GM23248 (cell line): ENCODE measurements around the gene CTSD. TPM values are rescaled to one million over a fixed set of nuclear protein-coding genes. Genes with fewer than 3 reads are reported as not detected.

Experiments used
- DNase-seq: peaks from one replicate; pipeline ENCODE4 v3.0.0-alpha.2; 2015
- H2AFZ ChIP-seq: fragments of 200-600 bp; sonication (generic); 2 replicates; pipeline ENCODE4 v1.6.1; 2016; ENCODE audit warnings: antibody characterized with exemption
- H3F3A ChIP-seq: fragments of 200-600 bp; sonication (generic); 2 replicates; pipeline ENCODE4 v1.6.1; 2016; ENCODE audit warnings: mild to moderate bottlenecking, antibody characterized with exemption, mixed run types; ENCODE audit not compliant: insufficient read depth
- H3K27ac ChIP-seq: fragments of 200-600 bp; sonication (generic); 2 replicates; pipeline ENCODE4 v1.5.1; 2016; ENCODE audit warnings: mild to moderate bottlenecking
- H3K27me3 ChIP-seq: fragments of 200-600 bp; sonication (generic); replicated peaks from 2 replicates; pipeline ENCODE4 v1.6.1; 2016; ENCODE audit warnings: mild to moderate bottlenecking; ENCODE audit not compliant: insufficient read depth
- H3K36me3 ChIP-seq: fragments of 200-600 bp; sonication (generic); 2 replicates; pipeline ENCODE4 v1.6.1; 2016; ENCODE audit warnings: low read depth, mild to moderate bottlenecking
- H3K4me1 ChIP-seq: fragments of 200-600 bp; sonication (generic); 2 replicates; pipeline ENCODE4 v1.6.1; 2016; ENCODE audit warnings: mild to moderate bottlenecking; ENCODE audit not compliant: insufficient read depth
- H3K4me2 ChIP-seq: fragments of 200-600 bp; sonication (generic); one replicate; pipeline ENCODE4 v1.6.1; 2016; ENCODE audit warnings: mild to moderate bottlenecking; ENCODE audit not compliant: unreplicated experiment
- H3K4me3 ChIP-seq: fragments of 200-600 bp; sonication (generic); 2 replicates; pipeline ENCODE4 v1.5.1; 2016; ENCODE audit warnings: mild to moderate bottlenecking
- H3K79me2 ChIP-seq: fragments of 200-600 bp; sonication (generic); 2 replicates; pipeline ENCODE4 v1.6.1; 2016; ENCODE audit warnings: mild to moderate bottlenecking; ENCODE audit not compliant: insufficient read depth
- H3K9ac ChIP-seq: fragments of 200-600 bp; sonication (generic); 2 replicates; pipeline ENCODE4 v1.6.1; 2016; ENCODE audit warnings: mild to moderate bottlenecking
- H3K9me2 ChIP-seq: fragments of 200-600 bp; sonication (generic); 2 replicates; pipeline ENCODE4 v1.6.1; 2016; ENCODE audit warnings: mixed run types, mild to moderate bottlenecking, moderate library complexity; ENCODE audit not compliant: insufficient read depth
- H3K9me3 ChIP-seq: fragments of 200-600 bp; sonication (generic); one replicate; pipeline ENCODE4 v1.6.1; 2017; ENCODE audit warnings: low read depth
- H4K20me1 ChIP-seq: fragments of 200-600 bp; sonication (generic); 2 replicates; pipeline ENCODE4 v1.6.0; 2016; ENCODE audit not compliant: insufficient read depth
- EZH2 ChIP-seq: fragments of 200-600 bp; sonication (generic); IDR thresholded peaks from 2 replicates; pipeline ENCODE4 v1.6.1; 2018; ENCODE audit warnings: antibody characterized with exemption, mild to moderate bottlenecking; ENCODE audit not compliant: insufficient read depth, poor library complexity, severe bottlenecking
- EZH2phosphoT487 ChIP-seq: fragments of 200-600 bp; sonication (generic); IDR thresholded peaks from 2 replicates; pipeline ENCODE4 v1.6.1; 2018; ENCODE audit warnings: antibody characterized with exemption, moderate library complexity, mild to moderate bottlenecking, low read depth; ENCODE audit not compliant: insufficient read depth
- WGBS, 2 experiments: methylation state at CpG; one replicate each; pipeline ENCODE4 v1.1.6; 2015 to 2017; ENCODE audit warnings: low lambda C conversion rate in 2 of 2, low coverage in 1 of 2; ENCODE audit errors: missing lambda C conversion rate in 2 of 2; 5-methylcytosine and 5-hydroxymethylcytosine counted together
- in situ Hi-C: fragments of 300-500 bp; cut with MboI; formaldehyde crosslinking; loops from 2 replicates; pipeline ENCODE4 v1.15.0; 2020
- polyA plus RNA-seq: library from polyadenylated mRNA; unstranded; fragments of >200 nt; fragmentation: Nextera tagmentation; extraction: Ambion mirVana; gene quantifications from 2 replicates; pipeline ENCODE4 v1.2.1, GENCODE V29; 2016
- total RNA-seq: library from RNA; depleted of rRNA; stranded (reverse); fragments of >200 nt; shearing (Covaris generic); gene quantifications from 2 replicates; pipeline ENCODE4 v1.2.3, GENCODE V29; 2014

The CTSD gene
- total and polyA plus RNA-seq, 2 experiments from 2014 or later, result 305 to 321 TPM

DNA sequence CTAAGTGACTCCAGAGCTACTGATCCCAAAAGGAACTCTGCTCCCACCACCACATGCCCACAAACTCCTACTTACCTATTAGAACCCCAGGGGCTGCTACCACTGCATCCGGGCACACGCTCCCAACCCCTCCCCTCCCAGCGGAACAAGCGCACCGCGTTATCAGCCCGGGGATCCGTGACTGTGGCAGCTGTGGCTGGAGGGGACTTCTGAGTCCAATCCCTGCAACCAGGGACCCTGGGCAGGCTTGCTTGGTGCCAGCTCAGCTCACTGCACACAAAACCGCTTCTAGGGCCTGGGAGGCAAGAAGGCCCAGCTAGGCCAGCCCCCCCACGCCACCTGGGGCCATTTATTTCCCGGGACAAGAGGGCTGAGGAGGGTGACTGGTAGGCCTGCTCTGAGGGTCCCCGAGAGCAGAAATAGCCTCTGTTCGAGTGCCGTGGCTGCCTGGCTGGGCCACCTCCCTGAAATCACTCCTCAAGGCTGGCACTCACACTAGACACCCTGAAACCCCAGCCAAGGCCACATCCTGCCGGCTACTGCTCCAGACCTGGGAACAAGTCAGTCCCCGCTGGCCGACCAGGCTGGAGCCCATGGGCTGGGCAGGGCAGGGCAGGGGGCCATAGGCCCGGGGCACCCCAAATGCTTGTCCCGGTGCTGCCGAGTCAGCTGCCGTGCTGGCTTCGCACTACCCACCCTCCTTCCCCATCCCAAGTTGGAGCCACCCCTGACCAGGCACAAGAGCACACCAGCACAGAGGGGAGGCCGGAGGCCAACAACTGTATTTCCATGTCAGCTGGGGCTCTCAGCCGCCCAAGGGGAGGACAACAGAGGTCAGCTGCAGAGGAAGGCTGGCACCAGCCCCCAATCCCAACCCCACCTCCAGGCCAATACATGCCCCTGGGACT is 11.5 kb downstream of the CTSD start:
- Histone ChIP-seq H3K79me2 (no peaks in the 10 kb centered on the region), H3K9ac (no peak overlapping the region), H3K27ac (no peak overlapping the region), H2AFZ (no peak overlapping the region), H4K20me1 (no peaks in the 10 kb centered on the region), H3K9me3 (no peaks in the 10 kb centered on the region), H3K27me3 (no peaks in the 10 kb centered on the region), H3K4me2 (no peak overlapping the region), H3K4me3 (no peak overlapping the region), H3K9me2 (no peaks in the 10 kb centered on the region), H3F3A (peaks cover 5% of the 10 kb centered on the region; the same call in 1 of the 2 replicates), H3K4me1 (peaks cover 21% of the 10 kb centered on the region), H3K36me3 (no peaks in the 10 kb centered on the region)
- TF ChIP-seq EZH2 (no peak), EZH2phosphoT487 (no peak)
- no peak for DNase-seq
- in situ Hi-C loops, result no loop called here
- WGBS, 2 experiments, result 93 to 94% methylated on average over 22 to 24 of the region's 24 CpGs

GRCh38 chr11:1751531-1751921 is 12.2 kb downstream of the CTSD start:
- H3K27me3 ChIP-seq, result no peaks in the 10 kb centered on the region
- H4K20me1 ChIP-seq, result no peaks in the 10 kb centered on the region
- 73 to 91% methylated on average over 5 of the region's 5 CpGs for WGBS, 2 experiments
- TF ChIP-seq EZH2phosphoT487, result no peak
- TF ChIP-seq EZH2, result no peak
- H3K4me3 ChIP-seq, result no peak overlapping the region
- DNase-seq, result no peak
- in situ Hi-C loops, result no loop called here
- no peak overlapping the region for H3K27ac ChIP-seq
- no peak overlapping the region for H3K4me2 ChIP-seq
- H3K9me2 ChIP-seq, result no peaks in the 10 kb centered on the region
- H3K36me3 ChIP-seq, result no peaks in the 10 kb centered on the region
- peaks cover 21% of the 10 kb centered on the region for H3K4me1 ChIP-seq
- H3F3A ChIP-seq, result peaks cover 5% of the 10 kb centered on the region; the same call in 1 of the 2 replicates
- H3K9ac ChIP-seq, result 0 out of 2 replicates have a peak overlapping the region, but pooled peaks have one; percentile 74
- H3K79me2 ChIP-seq, result no peaks in the 10 kb centered on the region
- H3K9me3 ChIP-seq, result no peaks in the 10 kb centered on the region
- H2AFZ ChIP-seq, result no peak overlapping the region

DNA sequence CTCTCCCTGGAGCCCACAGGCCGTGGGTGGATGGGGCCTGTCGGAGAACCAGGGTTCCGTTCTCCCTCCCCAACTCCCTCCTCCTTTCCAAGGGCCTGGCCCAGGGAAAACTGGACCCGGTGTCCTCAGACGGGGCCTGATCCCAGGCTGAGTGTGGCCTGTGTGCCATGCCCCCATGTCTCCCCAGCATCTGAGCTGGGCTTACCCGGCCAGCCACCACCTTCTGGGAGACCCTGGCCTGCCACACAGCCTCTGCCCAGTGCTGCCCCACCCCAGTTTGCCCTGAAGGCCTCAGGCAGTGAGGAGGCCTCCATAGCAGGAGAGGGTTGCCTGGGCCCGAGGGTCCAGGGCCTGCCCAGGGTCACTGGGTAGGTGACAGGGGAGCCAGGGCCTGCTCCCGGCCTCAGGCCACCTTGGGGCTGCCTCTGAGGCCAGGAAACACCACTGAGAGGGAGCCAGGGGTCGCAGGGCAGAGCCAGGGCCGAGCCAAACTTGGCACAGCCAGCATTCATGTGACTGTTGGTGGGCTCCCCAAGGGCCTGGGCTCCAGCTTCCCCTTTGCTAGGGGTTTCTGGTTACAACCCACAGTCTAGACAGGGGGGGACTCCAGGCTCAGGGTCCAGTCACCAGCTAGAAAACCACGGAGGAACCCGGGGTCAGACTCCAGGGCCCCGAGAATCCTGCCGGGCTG is 12.7 kb downstream of the CTSD start:
- Histone ChIP-seq H3K4me3 (no peak overlapping the region), H3K27me3 (no peaks in the 10 kb centered on the region), H3K36me3 (no peaks in the 10 kb centered on the region), H3K9me2 (no peaks in the 10 kb centered on the region), H3K9ac (peak overlapping the region; percentile 74), H3K27ac (peak overlapping the region; percentile 93), H3K4me2 (no peak overlapping the region), H4K20me1 (no peaks in the 10 kb centered on the region), H3K9me3 (no peaks in the 10 kb centered on the region), H2AFZ (no peak overlapping the region), H3F3A (peaks cover 5% of the 10 kb centered on the region), H3K79me2 (no peaks in the 10 kb centered on the region), H3K4me1 (peaks cover 21% of the 10 kb centered on the region)
- DNase-seq, result no peak
- WGBS, 2 experiments, result 64 to 74% methylated on average over 12 to 14 of the region's 14 CpGs
- no peak for TF ChIP-seq EZH2phosphoT487
- in situ Hi-C loops, result no loop called here

DNA sequence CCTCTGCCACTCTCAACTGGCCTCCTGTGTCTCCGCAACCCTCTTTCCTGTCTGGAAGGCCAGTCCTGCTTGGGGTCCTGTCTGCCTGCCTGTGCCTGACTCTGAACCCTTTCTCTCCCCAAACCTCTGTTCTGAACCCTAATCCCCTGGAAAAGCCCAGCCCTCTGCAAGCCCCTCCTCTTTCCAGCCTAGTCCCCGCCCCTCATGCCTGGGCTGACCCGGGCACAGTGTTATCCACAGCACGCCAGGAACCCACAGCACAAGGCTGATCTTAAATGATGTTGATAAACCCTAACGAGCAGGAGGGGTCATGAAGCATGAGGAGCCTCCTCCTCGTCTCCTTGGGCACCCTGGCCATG is 13.3 kb downstream of the CTSD start, which contains the start of gene IFITM10:
TSS of gene IFITM10 (minus strand) at position 115 of the 359 bp plus-strand sequence. CDS start 153 bp downstream, outside the sequence.
- Histone ChIP-seq H3K9me3 (no peaks in the 10 kb centered on the region), H3K36me3 (no peaks in the 10 kb centered on the region), H3F3A (peaks cover 9% of the 10 kb centered on the region), H3K27ac (peak within 1 kb of the TSS; percentile 93), H3K4me1 (peaks cover 21% of the 10 kb centered on the region), H2AFZ (no peak within 1 kb of the TSS), H4K20me1 (no peaks in the 10 kb centered on the region), H3K79me2 (no peaks in the 10 kb centered on the region), H3K4me3 (peak within 1 kb of the TSS; percentile 70), H3K4me2 (peak within 1 kb of the TSS; percentile 89), H3K9me2 (no peaks in the 10 kb centered on the region), H3K27me3 (no peaks in the 10 kb centered on the region), H3K9ac (peak within 1 kb of the TSS; percentile 74)
- no peak for TF ChIP-seq EZH2phosphoT487
- no peak for TF ChIP-seq EZH2
- 42 to 44% methylated on average over 6 of the region's 6 CpGs for WGBS, 2 experiments
- in situ Hi-C loops, result no loop called here
- DNase-seq, result peak; percentile 57
